IMR-90 (cell line): ENCODE results near the gene SNX32. TPM values are rescaled to one million over a fixed set of nuclear protein-coding genes. Genes with fewer than 3 reads are reported as not detected.
A peak's percentile ranks its signal among the peaks of the same experiment; 100 is the strongest.

Source experiments
- ATAC-seq: fragments of 200-7000 bp; cut with Tn5 transposase; 2 replicates; pipeline ENCODE4 v1.9.1; 2020; ENCODE audit warnings: low read depth, mild to moderate bottlenecking, moderate library complexity
- BruUV-seq: library from RNA; stranded (reverse); fragments of 400-500 nt; replicated peaks from 2 replicates; lab custom pipeline; 2021; lab: Mats Ljungman, UMichigan
- CTCF ChIA-PET: fragments of 300-600 bp; formaldehyde crosslinking; extraction: SDS; loops from one replicate; lab custom pipeline; 2021; ENCODE audit warnings: antibody characterized with exemption; lab: Yijun Ruan, JAX
- POLR2A ChIA-PET: fragments of 300-600 bp; sonication (Branson Sonifier 250); formaldehyde crosslinking; loops from one replicate; lab custom pipeline; 2022; ENCODE audit warnings: antibody characterized with exemption; ENCODE audit not compliant: unreplicated experiment; lab: Charles Lee
- DNase-seq: peaks from one replicate; pipeline ENCODE4 v3.0.0; 2013
- H2AFZ ChIP-seq: replicated peaks from 2 replicates; pipeline ENCODE3; 2013; ENCODE audit warnings: low read length, mild to moderate bottlenecking; ENCODE audit not compliant: poor library complexity
- H2AK5ac ChIP-seq: 2 replicates; pipeline ENCODE4 v1.6.1; 2013; ENCODE audit warnings: low read depth, low read length, inconsistent platforms
- H2AK9ac ChIP-seq: replicated peaks from 2 replicates; pipeline ENCODE3; 2013; ENCODE audit warnings: mild to moderate bottlenecking, low read depth, low read length, moderate library complexity; ENCODE audit not compliant: poor library complexity
- H2BK120ac ChIP-seq: 2 replicates; pipeline ENCODE4 v1.6.1; 2013; ENCODE audit warnings: low read depth, low read length, inconsistent platforms
- H2BK15ac ChIP-seq: 3 replicates; pipeline ENCODE4 v1.6.1; 2013; ENCODE audit warnings: low read depth, low read length, inconsistent platforms
- H2BK20ac ChIP-seq: 2 replicates; pipeline ENCODE4 v1.6.1; 2013; ENCODE audit warnings: low read depth, mild to moderate bottlenecking, inconsistent platforms, low read length, moderate library complexity
- H2BK5ac ChIP-seq: 2 replicates; pipeline ENCODE4 v1.6.1; 2013; ENCODE audit warnings: mild to moderate bottlenecking, low read depth, low read length, inconsistent platforms; ENCODE audit not compliant: poor library complexity, severe bottlenecking
- H3K14ac ChIP-seq: replicated peaks from 2 replicates; pipeline ENCODE4 v1.6.1; 2013; ENCODE audit warnings: low read depth, low read length, inconsistent platforms
- H3K18ac ChIP-seq: 2 replicates; pipeline ENCODE4 v1.6.1; 2013; ENCODE audit warnings: low read depth, low read length, control low read depth
- H3K23ac ChIP-seq: 2 replicates; pipeline ENCODE4 v1.6.1; 2013; ENCODE audit warnings: low read depth, low read length, inconsistent platforms
- H3K27ac ChIP-seq: 2 replicates; pipeline ENCODE4 v1.5.1; 2013; ENCODE audit warnings: mild to moderate bottlenecking, control low read depth, low read length; ENCODE audit not compliant: insufficient read depth
- H3K27me3 ChIP-seq: 2 replicates; pipeline ENCODE4 v1.6.1; 2013; ENCODE audit warnings: low read length; ENCODE audit not compliant: control insufficient read depth, insufficient read depth
- H3K36me3 ChIP-seq: 2 replicates; pipeline ENCODE4 v1.6.1; 2013; ENCODE audit warnings: low read length, mixed read lengths; ENCODE audit not compliant: control insufficient read depth, insufficient read depth
- H3K4ac ChIP-seq: 2 replicates; pipeline ENCODE4 v1.6.1; 2013; ENCODE audit warnings: low read depth, low read length, inconsistent platforms
- H3K4me1 ChIP-seq: 2 replicates; pipeline ENCODE4 v1.6.1; 2013; ENCODE audit warnings: low read length, mixed read lengths; ENCODE audit not compliant: control insufficient read depth, insufficient read depth
- H3K4me2 ChIP-seq: 2 replicates; pipeline ENCODE4 v1.6.1; 2013; ENCODE audit warnings: low read depth, mild to moderate bottlenecking, control low read depth, low read length, moderate library complexity
- H3K4me3 ChIP-seq: 2 replicates; pipeline ENCODE4 v1.5.1; 2013; ENCODE audit warnings: low read depth, mild to moderate bottlenecking, control low read depth, low read length, moderate library complexity; ENCODE audit not compliant: insufficient read depth
- H3K56ac ChIP-seq: 2 replicates; pipeline ENCODE4 v1.6.1; 2013; ENCODE audit warnings: low read length, inconsistent platforms; ENCODE audit not compliant: insufficient read depth; ENCODE audit errors: extremely low read depth
- H3K79me1 ChIP-seq, 2 experiments: 2 replicates each; pipeline ENCODE4 v1.6.1; 2013; ENCODE audit warnings: low read length in 2 of 2, inconsistent platforms in 1 of 2, low read depth in 1 of 2
- H3K9ac ChIP-seq: 2 replicates; pipeline ENCODE4 v1.6.1; 2013; ENCODE audit warnings: low read depth, low read length, control low read depth
- H3K9me1 ChIP-seq: 2 replicates; pipeline ENCODE4 v1.6.1; 2013; ENCODE audit warnings: low read length, inconsistent platforms; ENCODE audit not compliant: insufficient read depth
- H3K9me3 ChIP-seq: 2 replicates; pipeline ENCODE4 v1.6.1; 2013; ENCODE audit warnings: low read length; ENCODE audit not compliant: control insufficient read depth, insufficient read depth
- H4K20me1 ChIP-seq: 2 replicates; pipeline ENCODE4 v1.6.1; 2013; ENCODE audit warnings: low read length, inconsistent platforms; ENCODE audit not compliant: insufficient read depth
- H4K5ac ChIP-seq: 2 replicates; pipeline ENCODE4 v1.6.1; 2013; ENCODE audit warnings: mild to moderate bottlenecking, low read depth, low read length, control low read depth
- H4K8ac ChIP-seq, 2 experiments: 2 replicates each; pipeline ENCODE4 v1.6.1; 2013; ENCODE audit warnings: low read depth in 2 of 2, low read length in 2 of 2, control low read depth in 1 of 2, inconsistent platforms in 1 of 2
- H4K91ac ChIP-seq: 2 replicates; pipeline ENCODE4 v1.6.1; 2013; ENCODE audit warnings: low read depth, low read length, inconsistent platforms; ENCODE audit not compliant: insufficient read depth
- CEBPB ChIP-seq: IDR thresholded peaks from 2 replicates; pipeline ENCODE4 v1.6.1; 2012; ENCODE audit warnings: low read depth, low read length, improper control_type of control experiment
- WGBS, 2 experiments: methylation state at CpG; one replicate each; pipeline versions ENCODE4 v1.1.5 to v1.1.7; 2013; ENCODE audit warnings: missing lambda C conversion rate in 2 of 2; ENCODE audit not compliant: insufficient read length in 1 of 2; ENCODE audit errors: extremely low coverage in 2 of 2; 5-methylcytosine and 5-hydroxymethylcytosine counted together
- dilution Hi-C: fragments of 300-500 bp; cut with HindIII; formaldehyde crosslinking; loops from one replicate; pipeline ENCODE4 v1.14.3; 2018; ENCODE audit warnings: low sequenced_read_pairs; ENCODE audit not compliant: unreplicated experiment
- in situ Hi-C: fragments of 300-500 bp; cut with MboI; formaldehyde crosslinking; loops from 3 replicates; pipeline ENCODE4 v1.14.3; 2019; ENCODE audit warnings: low sequenced_read_pairs, inconsistent platforms, mixed read lengths
- intact Hi-C: fragments of 100-400 bp; cut with micrococcal nuclease; formaldehyde crosslinking; loops from 2 replicates; pipeline ENCODE4 v1.10.0; 2022
- polyA plus RNA-seq, 3 experiments: library from polyadenylated mRNA; depleted of rRNA; stranded (reverse); fragments of >200 nt; gene quantifications; 2 replicates each; pipeline ENCODE4 v1.2.3, GENCODE V29; 2012; ENCODE audit warnings: low replicate concordance in 1 of 3
- total RNA-seq: library from RNA; depleted of rRNA; stranded (reverse); fragments of >200 nt; gene quantifications from 2 replicates; pipeline ENCODE4 v1.2.3, GENCODE V29; 2012
- TF ChIP-seq, protein P1 (sequence below): fragments of 150-350 bp; IDR thresholded peaks from 2 replicates; pipeline ENCODE4 v1.6.1; 2017; ENCODE audit warnings: mild to moderate bottlenecking, antibody characterized with exemption, low read length, low read depth

The SNX32 gene
- total and polyA plus RNA-seq, 2 of the 4 experiments (the other 2 are of a cell fraction), result 0.36 to 0.79 TPM

- TF ChIP-seq, protein P1, sequence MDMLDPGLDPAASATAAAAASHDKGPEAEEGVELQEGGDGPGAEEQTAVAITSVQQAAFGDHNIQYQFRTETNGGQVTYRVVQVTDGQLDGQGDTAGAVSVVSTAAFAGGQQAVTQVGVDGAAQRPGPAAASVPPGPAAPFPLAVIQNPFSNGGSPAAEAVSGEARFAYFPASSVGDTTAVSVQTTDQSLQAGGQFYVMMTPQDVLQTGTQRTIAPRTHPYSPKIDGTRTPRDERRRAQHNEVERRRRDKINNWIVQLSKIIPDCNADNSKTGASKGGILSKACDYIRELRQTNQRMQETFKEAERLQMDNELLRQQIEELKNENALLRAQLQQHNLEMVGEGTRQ, result no peak
Measured at GRCh38 chr11:65864706-65865471, 31.1 kb downstream of the SNX32 start (continued).

DNA sequence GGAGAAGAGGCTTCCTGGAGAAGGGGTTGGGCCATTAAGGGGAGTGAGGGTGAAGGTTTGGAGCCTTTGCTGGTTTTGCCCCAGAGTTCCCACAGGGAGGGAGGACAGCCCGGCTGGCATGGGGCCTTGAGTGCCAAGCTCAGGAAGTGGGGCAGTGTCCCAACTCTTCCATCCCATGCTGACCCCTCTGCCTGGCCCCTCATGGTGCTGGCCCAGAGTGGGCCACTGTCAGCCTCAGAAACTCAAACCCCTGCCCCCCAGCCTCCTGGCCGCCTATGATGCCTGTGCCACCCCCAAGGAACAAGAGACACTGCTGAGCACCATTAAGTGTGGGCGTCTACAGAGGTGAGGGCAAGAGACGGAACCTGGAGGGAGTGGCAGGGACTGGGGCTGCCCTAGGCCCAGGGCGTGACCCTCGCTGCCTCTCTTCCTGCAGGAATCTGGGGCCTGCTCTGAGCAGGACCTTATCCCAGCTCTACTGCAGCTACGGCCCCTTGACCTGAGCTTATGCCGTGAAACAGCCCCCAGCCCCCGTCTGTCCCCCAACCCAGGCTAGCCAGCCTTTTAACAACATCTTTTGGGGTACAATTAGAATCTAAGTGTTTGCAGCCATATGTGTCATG is 31.9 kb downstream of the SNX32 start:
- dilution Hi-C loops, result no loop called here
- no peak overlapping the region for H2BK120ac ChIP-seq

More for the DNA sequence above, 31.9 kb downstream of the SNX32 start:
- in situ Hi-C loops (no loop called here), intact Hi-C loops (no loop called here)
- H3K56ac ChIP-seq, result no peak overlapping the region
- no peak overlapping the region; the same call in 1 of the 2 replicates for H3K23ac ChIP-seq
- no peak overlapping the region for H3K14ac ChIP-seq
- H3K9me1 ChIP-seq, result peaks cover 5% of the 10 kb centered on the region; the same call in 1 of the 2 replicates
- H3K79me1 ChIP-seq, result peaks cover 23 to 89% of the 10 kb centered on the region in 2 experiments
- H2AFZ ChIP-seq, result peak overlapping the region; percentile 24
- no peak for ATAC-seq
- TF ChIP-seq, protein P1, result no peak
- no peak for TF ChIP-seq CEBPB
- no peak overlapping the region for H4K8ac ChIP-seq
- H4K5ac ChIP-seq, result no peak overlapping the region
- H3K4me2 ChIP-seq, result no peak overlapping the region
- peaks cover 50% of the 10 kb centered on the region for H4K20me1 ChIP-seq
- peaks cover 88% of the 10 kb centered on the region for H3K36me3 ChIP-seq
- no peak overlapping the region for H3K4me3 ChIP-seq
- H4K91ac ChIP-seq, result no peak overlapping the region
- H3K9ac ChIP-seq, result no peak overlapping the region
- no peak overlapping the region for H2BK20ac ChIP-seq
- no peaks in the 10 kb centered on the region for H3K27me3 ChIP-seq
- DNase-seq, result no peak
- ChIA-PET CTCF (no interaction called here), POLR2A (interaction anchor here (1.0 kb wide), 1 partner anchor 8 kb away, joined by 3 read pairs; the partner anchor contains the start of gene CFL1)
- H3K4ac ChIP-seq, result no peak overlapping the region
- H3K9me3 ChIP-seq, result no peaks in the 10 kb centered on the region
- peaks cover 6% of the 10 kb centered on the region; the same call in 1 of the 2 replicates for H3K4me1 ChIP-seq
- peak overlapping the region; percentile 76 for H2AK9ac ChIP-seq
- H2BK5ac ChIP-seq, result no peak overlapping the region
- WGBS, 2 experiments, result 100% methylated on average over 3 of the region's 9 CpGs; no CpG with 5 or more reads in 1 of the 2 experiments
- no peak overlapping the region for H3K18ac ChIP-seq
- no peak overlapping the region; the same call in 1 of the 2 replicates for H3K27ac ChIP-seq
- no peak overlapping the region for H2BK15ac ChIP-seq
- BruUV-seq, result no TSS peak
- H2AK5ac ChIP-seq, result no peak overlapping the region
